Measurements from ENCODE around the gene FGD4. TPM values are rescaled to one million over a fixed set of nuclear protein-coding genes. Genes with fewer than 3 reads are reported as not detected.
"Not testable (repeated sequence)": the region's sequence is repeated elsewhere in the genome, so short reads cannot be mapped to it uniquely, and the experiment has no call there.

FGD4 gene
- total RNA-seq, 1 experiment from 2014 or later: 39.7 TPM

- TF ChIP-seq RELA (CRISPR knock-in tag; IDR thresholded peaks at IDR 0.05; ENCODE audit: borderline replicate concordance): no peak
- no peak for TF ChIP-seq MLX (CRISPR knock-in tag; IDR thresholded peaks at IDR 0.05)
- TF ChIP-seq NFE2L1 (CRISPR knock-in tag; IDR thresholded peaks at IDR 0.05): no peak
- TF ChIP-seq SOX15 (CRISPR knock-in tag; IDR thresholded peaks at IDR 0.05): no peak
- no peak for TF ChIP-seq SMAD3 (CRISPR knock-in tag; IDR thresholded peaks at IDR 0.05; ENCODE audit: borderline replicate concordance)
- no peak for TF ChIP-seq MAX (CRISPR knock-in tag; IDR thresholded peaks at IDR 0.05)
- no peak for TF ChIP-seq NR3C1 (CRISPR knock-in tag; conservative IDR thresholded peaks at IDR 0.05; ENCODE audit: low read depth)
These were observed 110.2 kb downstream of the FGD4 start (continued) for GRCh38 chr12:32509328-32510091.

- H3K27me3 Mint-ChIP-seq (ENCODE audit: low read depth); ATAC-seq; POLR2A ChIA-PET; DNase-seq (ENCODE audit: low spot score); H3K27ac Mint-ChIP-seq; H3K4me3 Mint-ChIP-seq; H3K9me3 Mint-ChIP-seq; H3K36me3 Mint-ChIP-seq: not testable (repeated sequence)
- peaks cover 57% of the 10 kb centered on the region for H3K4me1 Mint-ChIP-seq
- CTCF ChIA-PET: interaction anchor here (1.4 kb wide), 1 partner anchor 18 kb away, joined by 3 read pairs; no protein-coding TSS in a partner anchor
These were observed 112.6 kb downstream of the FGD4 start for GRCh38 chr12:32511976-32512375.

GRCh38 chr12:32512379-32512778 lies 113.0 kb downstream of the FGD4 start:
- ChIA-PET CTCF (interaction anchor here (1.4 kb wide), 1 partner anchor 18 kb away, joined by 3 read pairs; no protein-coding TSS in a partner anchor), POLR2A (interaction anchor here (0.5 kb wide), 1 partner anchor 91 kb away, joined by 3 read pairs; no protein-coding TSS in a partner anchor)
- TF ChIP-seq ZNF232 (CRISPR knock-in tag; IDR thresholded peaks at IDR 0.05) (no peak), ERG (CRISPR knock-in tag; IDR thresholded peaks at IDR 0.05) (no peak), ZNF423 (CRISPR knock-in tag; IDR thresholded peaks at IDR 0.05) (no peak), JUN (CRISPR knock-in tag; IDR thresholded peaks at IDR 0.05) (no peak), CREM (CRISPR knock-in tag; IDR thresholded peaks at IDR 0.05) (no peak), FOXP4 (CRISPR knock-in tag; IDR thresholded peaks at IDR 0.05) (no peak), ZNF532 (CRISPR knock-in tag; IDR thresholded peaks at IDR 0.05; ENCODE audit: borderline replicate concordance) (no peak), ARID4B (CRISPR knock-in tag; IDR thresholded peaks at IDR 0.05; ENCODE audit: borderline replicate concordance) (no peak), EMX1 (CRISPR knock-in tag; IDR thresholded peaks at IDR 0.05) (no peak), ZNF416 (CRISPR knock-in tag; IDR thresholded peaks at IDR 0.05) (no peak), RELA (CRISPR knock-in tag; IDR thresholded peaks at IDR 0.05; ENCODE audit: borderline replicate concordance) (no peak), GABPB1 (CRISPR knock-in tag; IDR thresholded peaks at IDR 0.05) (no peak), CDX4 (CRISPR knock-in tag; IDR thresholded peaks at IDR 0.05; ENCODE audit: borderline replicate concordance) (no peak)

More at GRCh38 chr12:32512379-32512778, 113.0 kb downstream of the FGD4 start:
- DNase-seq (ENCODE audit: low spot score) (no peak), ATAC-seq (no peak)
- Mint-ChIP-seq H3K4me3 (no peak overlapping the region), H3K4me1 (peaks cover 56% of the 10 kb centered on the region), H3K27me3 (ENCODE audit: low read depth) (no peaks in the 10 kb centered on the region), H3K27ac (peak overlapping the region; percentile 17; the same call in 1 of the 2 replicates), H3K36me3 (no peaks in the 10 kb centered on the region), H3K9me3 (no peaks in the 10 kb centered on the region)

All from WTC11 (cell line).